Stimulated activated CD8-positive, alpha-beta memory T cell treated with anti-CD3 and anti-CD28 coated beads, Interleukin-2, amount 100 ng/mL, for 1 hour (primary cell): ENCODE data around the gene SIK1.
"Not testable (repeated sequence)": the region's sequence is repeated elsewhere in the genome, so short reads cannot be mapped to it uniquely, and the experiment has no call there.

Experiments
- DNase-seq, 2 donors: peaks; one replicate each; pipeline ENCODE4 v3.0.0-alpha.2; 2020; ENCODE audit warnings: low read depth in 2 of 2

SIK1 gene

GRCh38 chr21:43439316-43440075 lies 12.6 kb upstream of the SIK1 start:
- not testable (repeated sequence) for DNase-seq

GRCh38 chr21:43436272-43436671 lies 9.3 kb upstream of the SIK1 start:
- DNase-seq = not testable (repeated sequence)

GRCh38 chr21:43433340-43434136 lies 6.6 kb upstream of the SIK1 start:
- not testable (repeated sequence) for DNase-seq

GRCh38 chr21:43430830-43431416 lies 4.0 kb upstream of the SIK1 start:
- not testable (repeated sequence) for DNase-seq

GRCh38 chr21:43428964-43429363 lies 2.0 kb upstream of the SIK1 start:
- DNase-seq = not testable (repeated sequence)

GRCh38 chr21:43427242-43427559 lies 270 bp upstream of the SIK1 start:
- not testable (repeated sequence) for DNase-seq

- not testable (repeated sequence) for DNase-seq
Measured at GRCh38 chr21:43426004-43426403, 927 bp downstream of the SIK1 start.

- not testable (repeated sequence) for DNase-seq
Measured at GRCh38 chr21:43419475-43419874, 7.5 kb downstream of the SIK1 start.

GRCh38 chr21:43414576-43414975 lies 12.4 kb downstream of the SIK1 start:
- DNase-seq = not testable (repeated sequence)

- DNase-seq = not testable (repeated sequence)
Measured at GRCh38 chr21:43412020-43412788, 14.7 kb downstream of the SIK1 start.

GRCh38 chr21:43410456-43411068 lies 16.4 kb downstream of the SIK1 start:
- not testable (repeated sequence) for DNase-seq

- not testable (repeated sequence) for DNase-seq
Measured at GRCh38 chr21:43407139-43407538, 19.8 kb downstream of the SIK1 start.

GRCh38 chr21:43404450-43404849 lies 22.5 kb downstream of the SIK1 start:
- not testable (repeated sequence) for DNase-seq

GRCh38 chr21:43403651-43404430 lies 23.1 kb downstream of the SIK1 start:
- DNase-seq = not testable (repeated sequence)

- DNase-seq = not testable (repeated sequence)
Measured at GRCh38 chr21:43401125-43401524, 25.8 kb downstream of the SIK1 start.

GRCh38 chr21:43399595-43400015 lies 27.3 kb downstream of the SIK1 start:
- not testable (repeated sequence) for DNase-seq

GRCh38 chr21:43399136-43399535 lies 27.8 kb downstream of the SIK1 start:
- DNase-seq = not testable (repeated sequence)

- not testable (repeated sequence) for DNase-seq
Measured at GRCh38 chr21:43398533-43398932, 28.4 kb downstream of the SIK1 start.

- not testable (repeated sequence) for DNase-seq
Measured at GRCh38 chr21:43398000-43398399, 28.9 kb downstream of the SIK1 start.

- DNase-seq = not testable (repeated sequence)
Measured at GRCh38 chr21:43397439-43397808, 29.5 kb downstream of the SIK1 start.
